K562 (cell line): Measurements from ENCODE around the gene ADRA2A. TPM values are rescaled to one million over a fixed set of nuclear protein-coding genes. Genes with fewer than 3 reads are reported as not detected.
A peak's percentile ranks its signal among the peaks of the same experiment; 100 is the strongest.

Experiments used
- ATF1 ChIP-seq, 2 experiments: fragments of 450-650 bp in 1 of 2; IDR thresholded peaks; 2 replicates each; pipeline ENCODE4 v1.6.1; 2016; ENCODE audit warnings: missing compliant biosample characterization in 1 of 2, missing genetic modification characterization in 1 of 2
- EGR1 ChIP-seq: fragments of 450-650 bp; conservative IDR thresholded peaks from 2 replicates; pipeline ENCODE4 v1.6.1; 2017; ENCODE audit warnings: mild to moderate bottlenecking
- HDAC2 ChIP-seq: fragments of 450-650 bp; IDR thresholded peaks from 2 replicates; pipeline ENCODE4 v1.6.1; 2016; ENCODE audit warnings: mild to moderate bottlenecking
- HNRNPK ChIP-seq: fragments of 200-400 bp; formaldehyde crosslinking; IDR thresholded peaks from one replicate; pipeline ENCODE4 v1.6.1; 2018; ENCODE audit warnings: mild to moderate bottlenecking, low read depth, low read length; ENCODE audit not compliant: poor library complexity, severe bottlenecking
- NCOA6 ChIP-seq: fragments of 450-650 bp; IDR thresholded peaks from 2 replicates; pipeline ENCODE4 v1.6.1; 2017; ENCODE audit warnings: mild to moderate bottlenecking
- POLR2G ChIP-seq: fragments of 200-400 bp; formaldehyde crosslinking; IDR thresholded peaks from 2 replicates; pipeline ENCODE4 v1.6.1; 2017; ENCODE audit warnings: low read depth, mild to moderate bottlenecking, antibody characterized with exemption, low read length, moderate library complexity
- RERE ChIP-seq: sonication (generic); formaldehyde crosslinking; IDR thresholded peaks from 2 replicates; pipeline ENCODE4 v1.8.0; 2023; ENCODE audit warnings: missing genetic modification reagents, mild to moderate bottlenecking, borderline replicate concordance
- TCF3 ChIP-seq: sonication (generic); formaldehyde crosslinking; IDR thresholded peaks from 2 replicates; pipeline ENCODE4 v1.4.0; 2020; ENCODE audit warnings: mild to moderate bottlenecking, missing genetic modification reagents
- TFAM ChIP-seq: fragments of 250-450 bp; sonication (Bioruptor Pico); conservative IDR thresholded peaks from 2 replicates; pipeline ENCODE4 v1.5.0; 2021; ENCODE audit warnings: mild to moderate bottlenecking, moderate library complexity
- ZBED1 ChIP-seq: IDR thresholded peaks from 2 replicates; pipeline ENCODE4 v1.6.1; 2014
- ZNF143 ChIP-seq: sonication (generic); formaldehyde crosslinking; IDR thresholded peaks from 2 replicates; pipeline ENCODE4 v1.9.0; 2022; ENCODE audit warnings: mild to moderate bottlenecking, missing genetic modification reagents
- ZNF253 ChIP-seq: fragments of 250-450 bp; sonication (Bioruptor Pico); conservative IDR thresholded peaks from 2 replicates; pipeline ENCODE4 v1.6.1; 2021; ENCODE audit warnings: mild to moderate bottlenecking
- ZNF282 ChIP-seq: sonication (generic); formaldehyde crosslinking; IDR thresholded peaks from 2 replicates; pipeline ENCODE4 v1.8.1; 2023; ENCODE audit warnings: missing genetic modification reagents
- ZNF507 ChIP-seq: conservative IDR thresholded peaks from 2 replicates; pipeline ENCODE4 v1.6.1; 2017; ENCODE audit warnings: missing genetic modification characterization, missing compliant biosample characterization
- ZNF639 ChIP-seq, 2 experiments: fragments of 200-800 bp in 1 of 2; sonication (Bioruptor generic) in 1 of 2; sonication (generic) in 1 of 2; formaldehyde crosslinking in 1 of 2; IDR thresholded peaks in 1 of 2; conservative IDR thresholded peaks in 1 of 2; 2 replicates each; pipeline versions ENCODE4 v1.5.0 to v1.6.1; 2016 to 2020; ENCODE audit warnings: missing compliant biosample characterization in 1 of 2, missing genetic modification characterization in 1 of 2, missing genetic modification reagents in 1 of 2
- polyA plus RNA-seq, 8 experiments: library from polyadenylated mRNA; depleted of rRNA in 4 of 8; stranded (reverse) in 5 of 8; unstranded in 3 of 8; fragments of >200 nt; fragmentation: Nextera tagmentation in 2 of 8; fragmentation: Illumina TruSeq in 1 of 8; extraction: Ambion mirVana in 2 of 8; extraction: Trizol in 1 of 8; gene quantifications; 2 replicates each; pipeline versions ENCODE4 v1.2.1 to v1.2.3, GENCODE V29; 2011 to 2014; ENCODE audit warnings: inconsistent platforms in 1 of 8, missing spikeins in 1 of 8
- total RNA-seq, 7 experiments: library from RNA; depleted of rRNA in 6 of 7; stranded (reverse); fragments of >200 nt in 6 of 7; fragmentation: Illumina TruSeq in 2 of 7; extraction: Trizol in 2 of 7; gene quantifications; 2 replicates each; pipeline versions ENCODE4 v1.2.1 to v1.2.3, GENCODE V29; 2011 to 2021; ENCODE audit warnings: low replicate concordance in 1 of 7
- TF ChIP-seq, protein P1 (sequence below): sonication (generic); formaldehyde crosslinking; IDR thresholded peaks from 2 replicates; pipeline ENCODE4 v1.8.1; 2023; ENCODE audit warnings: missing genetic modification reagents, mild to moderate bottlenecking, borderline replicate concordance

The ADRA2A gene
- total and polyA plus RNA-seq, 9 of the 15 experiments (the other 6 are each of a cell fraction or from before 2014, with no cell fraction given), result not detected

DNA sequence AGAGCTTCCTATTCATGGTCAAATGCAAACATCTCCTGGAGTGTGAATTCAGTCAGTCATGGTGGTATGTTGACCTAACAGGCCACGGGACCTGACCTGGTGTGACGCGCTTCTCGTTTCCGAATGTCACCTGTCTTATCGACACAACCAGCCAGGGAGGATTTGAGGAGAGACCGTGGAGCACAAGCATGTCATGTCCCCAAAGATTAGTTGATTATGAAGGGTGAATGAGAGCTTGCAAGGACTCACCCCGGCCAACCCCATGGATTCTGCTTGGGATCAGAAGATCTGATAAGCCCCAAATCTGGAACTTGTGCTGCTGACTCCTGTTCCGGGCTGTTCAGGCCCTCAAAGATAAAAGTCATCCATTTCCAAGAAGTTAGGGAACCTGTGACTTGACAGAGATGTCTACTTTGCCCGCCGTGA, 10.5 kb downstream of the ADRA2A start (continued):
- no peak for TF ChIP-seq ZBED1
- TF ChIP-seq ZNF282 (CRISPR knock-in tag), result no peak
- TF ChIP-seq ZNF143 (CRISPR knock-in tag), result no peak
- TF ChIP-seq ATF1 (CRISPR knock-in tag; IDR thresholded peaks at IDR 0.05), result no peak
- TF ChIP-seq ATF1 (tag; IDR thresholded peaks at IDR 0.05), result peak; percentile 44
- TF ChIP-seq, protein P1, sequence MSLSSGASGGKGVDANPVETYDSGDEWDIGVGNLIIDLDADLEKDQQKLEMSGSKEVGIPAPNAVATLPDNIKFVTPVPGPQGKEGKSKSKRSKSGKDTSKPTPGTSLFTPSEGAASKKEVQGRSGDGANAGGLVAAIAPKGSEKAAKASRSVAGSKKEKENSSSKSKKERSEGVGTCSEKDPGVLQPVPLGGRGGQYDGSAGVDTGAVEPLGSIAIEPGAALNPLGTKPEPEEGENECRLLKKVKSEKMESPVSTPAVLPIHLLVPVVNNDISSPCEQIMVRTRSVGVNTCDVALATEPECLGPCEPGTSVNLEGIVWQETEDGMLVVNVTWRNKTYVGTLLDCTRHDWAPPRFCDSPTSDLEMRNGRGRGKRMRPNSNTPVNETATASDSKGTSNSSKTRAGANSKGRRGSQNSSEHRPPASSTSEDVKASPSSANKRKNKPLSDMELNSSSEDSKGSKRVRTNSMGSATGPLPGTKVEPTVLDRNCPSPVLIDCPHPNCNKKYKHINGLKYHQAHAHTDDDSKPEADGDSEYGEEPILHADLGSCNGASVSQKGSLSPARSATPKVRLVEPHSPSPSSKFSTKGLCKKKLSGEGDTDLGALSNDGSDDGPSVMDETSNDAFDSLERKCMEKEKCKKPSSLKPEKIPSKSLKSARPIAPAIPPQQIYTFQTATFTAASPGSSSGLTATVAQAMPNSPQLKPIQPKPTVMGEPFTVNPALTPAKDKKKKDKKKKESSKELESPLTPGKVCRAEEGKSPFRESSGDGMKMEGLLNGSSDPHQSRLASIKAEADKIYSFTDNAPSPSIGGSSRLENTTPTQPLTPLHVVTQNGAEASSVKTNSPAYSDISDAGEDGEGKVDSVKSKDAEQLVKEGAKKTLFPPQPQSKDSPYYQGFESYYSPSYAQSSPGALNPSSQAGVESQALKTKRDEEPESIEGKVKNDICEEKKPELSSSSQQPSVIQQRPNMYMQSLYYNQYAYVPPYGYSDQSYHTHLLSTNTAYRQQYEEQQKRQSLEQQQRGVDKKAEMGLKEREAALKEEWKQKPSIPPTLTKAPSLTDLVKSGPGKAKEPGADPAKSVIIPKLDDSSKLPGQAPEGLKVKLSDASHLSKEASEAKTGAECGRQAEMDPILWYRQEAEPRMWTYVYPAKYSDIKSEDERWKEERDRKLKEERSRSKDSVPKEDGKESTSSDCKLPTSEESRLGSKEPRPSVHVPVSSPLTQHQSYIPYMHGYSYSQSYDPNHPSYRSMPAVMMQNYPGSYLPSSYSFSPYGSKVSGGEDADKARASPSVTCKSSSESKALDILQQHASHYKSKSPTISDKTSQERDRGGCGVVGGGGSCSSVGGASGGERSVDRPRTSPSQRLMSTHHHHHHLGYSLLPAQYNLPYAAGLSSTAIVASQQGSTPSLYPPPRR (CRISPR knock-in tag), result no peak
- no peak for TF ChIP-seq TFAM (CRISPR knock-in tag)
- TF ChIP-seq ZNF507 (tag), result no peak
- no peak for TF ChIP-seq POLR2G
- TF ChIP-seq HDAC2, result 0 out of 2 replicates have a peak, but pooled peaks have one; percentile 31
- TF ChIP-seq RERE (CRISPR knock-in tag), result no peak
- peak; percentile 60 for TF ChIP-seq TCF3
- no peak for TF ChIP-seq ZNF253
- no peak for TF ChIP-seq HNRNPK
- no peak for TF ChIP-seq EGR1
- TF ChIP-seq ZNF639 (CRISPR knock-in tag; conservative IDR thresholded peaks at IDR 0.05 in 1 of 2, IDR thresholded peaks at IDR 0.05 in 1 of 2), result no peak
- no peak for TF ChIP-seq NCOA6
